NCI-H1694 (cell line): ENCODE measurements around the gene ADPRS.

ENCODE experiments used
- DNase-seq: peaks from one replicate; lab custom pipeline; 2025; lab: John Stamatoyannopoulos, UW

ADPRS gene

GRCh38 chr1:36108314-36108713 lies 19.6 kb downstream of the ADPRS start:
- DNase-seq: no peak

- no peak for DNase-seq
Observed at GRCh38 chr1:36109041-36109679, 20.5 kb downstream of the ADPRS start.

GRCh38 chr1:36111151-36111550 lies 22.5 kb downstream of the ADPRS start:
- DNase-seq: no peak

GRCh38 chr1:36112823-36113222 lies 24.1 kb downstream of the ADPRS start:
- DNase-seq: no peak

- DNase-seq: no peak
Observed at GRCh38 chr1:36114371-36114770, 25.7 kb downstream of the ADPRS start.

GRCh38 chr1:36115200-36115669 lies 26.5 kb downstream of the ADPRS start:
- DNase-seq: peak; percentile 14

GRCh38 chr1:36115931-36116330 lies 27.2 kb downstream of the ADPRS start:
- no peak for DNase-seq

GRCh38 chr1:36116901-36117300 lies 28.2 kb downstream of the ADPRS start:
- DNase-seq: peak; percentile 40

GRCh38 chr1:36118447-36119204 lies 29.9 kb downstream of the ADPRS start:
- no peak for DNase-seq

- DNase-seq: no peak
Observed at GRCh38 chr1:36119456-36119855, 30.8 kb downstream of the ADPRS start.

GRCh38 chr1:36122062-36123030 lies 33.7 kb downstream of the ADPRS start:
- no peak for DNase-seq

GRCh38 chr1:36123356-36123755 lies 34.7 kb downstream of the ADPRS start:
- DNase-seq: no peak

- DNase-seq: no peak
Observed at GRCh38 chr1:36124404-36125128, 35.9 kb downstream of the ADPRS start.

GRCh38 chr1:36125129-36125991 lies 36.7 kb downstream of the ADPRS start, which contains the start of gene COL8A2:
COL8A2 (minus strand) TSS chr1:36125222; CDS start chr1:36100242, 24,980 bp downstream.
- no peak for DNase-seq

- DNase-seq: no peak
Observed at GRCh38 chr1:36126005-36126716, 37.5 kb downstream of the ADPRS start.

GRCh38 chr1:36126797-36127500 lies 38.3 kb downstream of the ADPRS start:
- DNase-seq: no peak

- no peak for DNase-seq
Observed at GRCh38 chr1:36128126-36128904, 39.6 kb downstream of the ADPRS start.

GRCh38 chr1:36128905-36129206 lies 40.2 kb downstream of the ADPRS start:
- no peak for DNase-seq

- DNase-seq: no peak
Observed at GRCh38 chr1:36132029-36132428, 43.3 kb downstream of the ADPRS start.
